Measurements from ENCODE around the gene DTD1. TPM values are rescaled to one million over a fixed set of nuclear protein-coding genes. Genes with fewer than 3 reads are reported as not detected.

DTD1 gene
- total RNA-seq, result 56.0 and 73.3 TPM in 2 replicates

DNA sequence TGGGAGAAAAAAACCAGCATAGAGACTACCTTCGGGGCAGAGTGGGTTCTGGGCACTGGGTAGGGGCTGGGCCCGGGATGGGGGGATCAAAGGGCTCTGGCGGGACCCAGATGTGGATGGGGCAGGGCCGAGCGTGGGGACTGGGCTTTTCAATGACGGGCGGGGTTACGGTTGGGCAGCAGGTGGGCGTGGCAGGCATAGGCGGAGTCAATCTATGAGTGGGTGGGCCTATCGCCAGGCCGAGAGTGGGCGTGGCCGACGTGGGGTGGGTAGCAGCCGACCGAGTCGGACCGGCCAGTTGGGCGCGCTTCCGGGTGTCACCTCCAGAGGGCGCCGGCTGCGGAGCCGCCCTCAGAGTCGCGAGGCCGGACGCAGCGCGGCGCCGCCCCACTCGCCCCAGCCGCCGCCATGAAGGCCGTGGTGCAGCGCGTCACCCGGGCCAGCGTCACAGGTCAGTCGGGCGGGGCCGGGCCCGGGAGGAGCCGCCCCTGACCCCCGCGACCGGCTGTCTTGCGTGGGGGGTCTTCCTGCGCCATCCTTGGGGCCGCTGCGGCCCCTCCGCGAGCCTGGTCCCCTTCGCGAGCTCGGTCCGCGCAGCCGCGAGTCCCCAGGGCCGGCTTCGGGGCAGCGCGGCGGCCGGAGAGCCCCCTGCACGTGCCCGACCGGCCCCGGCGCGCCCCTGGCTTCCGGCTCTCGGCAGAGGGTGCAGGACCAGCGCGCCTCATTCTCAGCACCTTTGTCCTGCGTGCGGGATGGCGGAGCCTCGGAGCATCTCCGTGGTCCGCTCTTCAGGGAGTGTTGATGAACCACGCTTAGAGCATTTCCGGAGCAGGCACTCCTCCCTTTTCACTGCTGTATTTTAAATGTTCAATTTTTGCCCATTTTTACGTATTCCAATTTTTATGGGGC, at the start of gene DTD1:
TSS of gene DTD1 (plus strand) at position 390 of the 909 bp plus-strand sequence. CDS start at position 409, 19 bp downstream.

GRCh38 chr20:18566892-18567738, 20.7 kb upstream of the DTD1 start, which contains the start of gene SMIM26:
Gene SMIM26, plus strand, starts transcription at chr20:18567432. Its CDS starts 47 bp downstream, at chr20:18567479.

GRCh38 chr20:18813483-18813882, 225.6 kb downstream of the DTD1 start, which contains the start of gene SCP2D1:
Gene SCP2D1, plus strand, starts transcription at chr20:18813783. Its CDS starts 33 bp downstream, at chr20:18813816.

Other genes with a start within 250 kb of the DTD1 start
- gene DZANK1, start 121.0 kb upstream of the DTD1 start, total RNA-seq, result 0.17 and 0.35 TPM in 2 replicates
- 5.6 and 7.7 TPM in 2 replicates for gene POLR3F, start 120.7 kb upstream of the DTD1 start, total RNA-seq
- gene RBBP9, start 90.8 kb upstream of the DTD1 start, total RNA-seq, result 9.7 and 11.0 TPM in 2 replicates
- 18.0 and 38.7 TPM in 2 replicates for gene SEC23B, start 80.1 kb upstream of the DTD1 start, total RNA-seq
- 87.6 and 161 TPM in 2 replicates for gene SMIM26, start 20.6 kb upstream of the DTD1 start, total RNA-seq
- gene SCP2D1, start 225.7 kb downstream of the DTD1 start, total RNA-seq, result not detected in 2 replicates